WTC11 (cell line): Measurements from ENCODE around the gene MIDN. TPM values are rescaled to one million over a fixed set of nuclear protein-coding genes. Genes with fewer than 3 reads are reported as not detected.

Experiments used
- ATAC-seq: fragments of 200-7000 bp; cut with Tn5 transposase; 2 replicates; pipeline ENCODE4 v1.10.0; 2021; ENCODE audit warnings: mild to moderate bottlenecking, moderate library complexity
- CTCF ChIA-PET: fragments of 300-600 bp; sonication (Branson Sonifier 250); formaldehyde crosslinking; loops from one replicate; lab custom pipeline; 2021; ENCODE audit warnings: antibody characterized with exemption; lab: Charles Lee
- POLR2A ChIA-PET: fragments of 350-600 bp; sonication (Branson Sonifier 250); formaldehyde crosslinking; loops from one replicate; lab custom pipeline; 2021; ENCODE audit warnings: antibody characterized with exemption; lab: Charles Lee
- DNase-seq: peaks from one replicate; pipeline ENCODE4 v3.0.0; 2021; ENCODE audit warnings: low spot score
- H3K27ac Mint-ChIP-seq: 2 replicates; pipeline ENCODE4 v1.8.0; 2021; ENCODE audit warnings: mixed read lengths
- H3K27me3 Mint-ChIP-seq: 2 replicates; pipeline ENCODE4 v1.8.0; 2021; ENCODE audit warnings: low read depth, mild to moderate bottlenecking, moderate library complexity, mixed read lengths
- H3K36me3 Mint-ChIP-seq: 2 replicates; pipeline ENCODE4 v1.8.0; 2021; ENCODE audit warnings: mixed read lengths
- H3K4me1 Mint-ChIP-seq: 2 replicates; pipeline ENCODE4 v1.8.0; 2022; ENCODE audit warnings: mixed read lengths
- H3K4me3 Mint-ChIP-seq: 2 replicates; pipeline ENCODE4 v1.8.0; 2021; ENCODE audit warnings: mild to moderate bottlenecking, moderate library complexity, mixed read lengths
- H3K9me3 Mint-ChIP-seq: 2 replicates; pipeline ENCODE4 v1.8.0; 2021; ENCODE audit warnings: mixed read lengths
- CREM ChIP-seq: sonication (generic); formaldehyde crosslinking; IDR thresholded peaks from 2 replicates; pipeline ENCODE4 v1.8.1; 2022; ENCODE audit warnings: mild to moderate bottlenecking, missing genetic modification reagents, moderate library complexity
- ESRRA ChIP-seq: sonication (generic); formaldehyde crosslinking; IDR thresholded peaks from 2 replicates; pipeline ENCODE4 v1.8.1; 2022; ENCODE audit warnings: mild to moderate bottlenecking, missing genetic modification reagents, borderline replicate concordance
- GRHL2 ChIP-seq: fragments of 250-450 bp; sonication (Bioruptor Pico); IDR thresholded peaks from 2 replicates; pipeline ENCODE4 v1.8.0; 2022; ENCODE audit warnings: mild to moderate bottlenecking, moderate library complexity; ENCODE audit not compliant: insufficient replicate concordance, severe bottlenecking
- NR3C1 ChIP-seq: sonication (generic); formaldehyde crosslinking; conservative IDR thresholded peaks from 2 replicates; pipeline ENCODE4 v1.8.1; 2023; ENCODE audit warnings: low read depth, mild to moderate bottlenecking, missing genetic modification reagents
- SP1 ChIP-seq: sonication (generic); formaldehyde crosslinking; conservative IDR thresholded peaks from 2 replicates; pipeline ENCODE4 v1.8.1; 2022; ENCODE audit warnings: missing genetic modification reagents
- TEAD1 ChIP-seq: sonication (generic); formaldehyde crosslinking; IDR thresholded peaks from 2 replicates; pipeline ENCODE4 v1.8.0; 2022; ENCODE audit warnings: mild to moderate bottlenecking, missing genetic modification reagents
- ZNF138 ChIP-seq: sonication (generic); formaldehyde crosslinking; conservative IDR thresholded peaks from 2 replicates; pipeline ENCODE4 v1.8.1; 2022; ENCODE audit warnings: mild to moderate bottlenecking, moderate library complexity, missing genetic modification reagents
- ZNF263 ChIP-seq: sonication (generic); formaldehyde crosslinking; IDR thresholded peaks from 2 replicates; pipeline ENCODE4 v1.8.1; 2022; ENCODE audit warnings: low read depth, mild to moderate bottlenecking, moderate library complexity, missing genetic modification reagents
- ZNF416 ChIP-seq: fragments of 250-450 bp; sonication (Bioruptor Pico); IDR thresholded peaks from 2 replicates; pipeline ENCODE4 v1.9.0; 2021; ENCODE audit warnings: mild to moderate bottlenecking, inconsistent platforms
- ZNF671 ChIP-seq: fragments of 250-450 bp; sonication (Bioruptor Pico); IDR thresholded peaks from 2 replicates; pipeline ENCODE4 v1.8.0; 2021; ENCODE audit warnings: mild to moderate bottlenecking
- total RNA-seq: library from RNA; stranded (reverse); gene quantifications from 3 replicates; pipeline ENCODE4 v1.2.3, GENCODE V29; 2021
- TF ChIP-seq, protein P1 (sequence below): sonication (generic); formaldehyde crosslinking; IDR thresholded peaks from 2 replicates; pipeline ENCODE4 v1.8.1; 2022; ENCODE audit warnings: low read depth, mild to moderate bottlenecking, moderate library complexity, missing genetic modification reagents, borderline replicate concordance
- TF ChIP-seq, protein P2 (sequence below): fragments of 250-450 bp; sonication (Bioruptor Pico); conservative IDR thresholded peaks from 2 replicates; pipeline ENCODE4 v1.9.0; 2021; ENCODE audit warnings: mild to moderate bottlenecking
- TF ChIP-seq, protein P3 (sequence below): sonication (generic); formaldehyde crosslinking; IDR thresholded peaks from 2 replicates; pipeline ENCODE4 v1.8.0; 2022; ENCODE audit warnings: missing genetic modification reagents
- TF ChIP-seq, protein P4 (sequence below): fragments of 250-450 bp; sonication (Bioruptor Pico); IDR thresholded peaks from 2 replicates; pipeline ENCODE4 v2.1.2; 2022; ENCODE audit warnings: mild to moderate bottlenecking, moderate library complexity
- TF ChIP-seq, protein P5 (sequence below): sonication (generic); formaldehyde crosslinking; IDR thresholded peaks from 2 replicates; pipeline ENCODE4 v1.8.1; 2022; ENCODE audit warnings: mild to moderate bottlenecking, missing genetic modification reagents, moderate library complexity, borderline replicate concordance
- TF ChIP-seq, protein P6 (sequence below): sonication (generic); formaldehyde crosslinking; IDR thresholded peaks from 2 replicates; pipeline ENCODE4 v1.8.1; 2023; ENCODE audit warnings: mild to moderate bottlenecking, missing genetic modification reagents, moderate library complexity

MIDN gene
- total RNA-seq, 1 experiment from 2014 or later: 189 TPM

DNA sequence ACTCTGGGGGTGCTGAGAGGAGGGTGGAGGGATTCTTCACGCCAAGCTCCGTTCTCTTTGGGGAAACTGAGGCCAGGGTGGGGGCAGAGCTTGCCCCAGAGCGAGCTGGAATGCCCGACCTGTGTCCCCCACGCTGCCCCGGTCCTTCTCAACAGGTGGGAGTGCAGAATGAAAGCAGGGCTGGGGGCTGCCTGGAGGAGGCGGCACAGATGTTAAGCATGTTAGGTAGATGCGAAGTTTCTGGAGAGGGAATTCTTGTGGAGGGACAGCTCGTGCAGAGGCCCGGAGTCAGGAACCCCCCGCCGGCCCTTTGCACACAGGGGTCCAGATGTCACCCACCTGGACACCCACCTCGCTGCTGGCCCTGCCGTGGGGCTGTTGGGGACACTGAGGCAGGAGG lies 46.3 kb downstream of the MIDN start (continued):
- TF ChIP-seq, protein P1, sequence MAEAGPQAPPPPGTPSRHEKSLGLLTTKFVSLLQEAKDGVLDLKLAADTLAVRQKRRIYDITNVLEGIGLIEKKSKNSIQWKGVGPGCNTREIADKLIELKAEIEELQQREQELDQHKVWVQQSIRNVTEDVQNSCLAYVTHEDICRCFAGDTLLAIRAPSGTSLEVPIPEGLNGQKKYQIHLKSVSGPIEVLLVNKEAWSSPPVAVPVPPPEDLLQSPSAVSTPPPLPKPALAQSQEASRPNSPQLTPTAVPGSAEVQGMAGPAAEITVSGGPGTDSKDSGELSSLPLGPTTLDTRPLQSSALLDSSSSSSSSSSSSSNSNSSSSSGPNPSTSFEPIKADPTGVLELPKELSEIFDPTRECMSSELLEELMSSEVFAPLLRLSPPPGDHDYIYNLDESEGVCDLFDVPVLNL: no peak
- TF ChIP-seq, protein P2, sequence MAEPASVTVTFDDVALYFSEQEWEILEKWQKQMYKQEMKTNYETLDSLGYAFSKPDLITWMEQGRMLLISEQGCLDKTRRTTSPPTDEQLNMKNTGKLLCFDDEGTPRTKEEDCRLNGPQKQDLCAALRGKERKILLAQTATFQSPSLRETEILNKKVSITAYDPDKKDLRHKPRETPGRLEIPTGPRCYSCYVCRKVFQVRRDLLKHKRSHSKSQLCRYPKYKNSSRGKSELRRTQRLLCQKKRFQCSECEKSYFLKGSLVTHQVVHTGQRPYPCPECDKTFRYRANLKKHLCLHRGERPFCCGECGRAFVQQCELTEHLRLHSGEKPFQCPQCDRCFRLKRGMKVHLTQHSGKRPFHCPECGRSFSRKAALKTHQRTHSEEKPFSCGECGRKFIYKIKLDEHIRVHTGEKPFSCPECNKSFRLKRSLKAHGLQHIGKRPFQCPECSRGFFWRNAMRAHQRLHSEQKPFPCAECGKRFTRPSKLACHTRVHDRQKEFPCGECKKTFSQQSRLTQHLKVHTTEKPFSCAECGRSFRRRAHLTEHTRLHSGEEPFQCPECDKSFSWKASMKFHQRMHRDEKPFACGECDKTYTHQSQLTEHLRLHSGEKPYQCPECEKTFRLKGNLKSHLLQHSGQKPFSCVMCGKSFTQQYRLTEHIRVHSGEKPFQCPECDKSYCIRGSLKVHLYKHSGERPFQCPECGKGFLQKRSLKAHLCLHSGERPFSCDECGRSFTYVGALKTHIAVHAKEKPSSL (CRISPR knock-in tag): no peak
- TF ChIP-seq, protein P3, sequence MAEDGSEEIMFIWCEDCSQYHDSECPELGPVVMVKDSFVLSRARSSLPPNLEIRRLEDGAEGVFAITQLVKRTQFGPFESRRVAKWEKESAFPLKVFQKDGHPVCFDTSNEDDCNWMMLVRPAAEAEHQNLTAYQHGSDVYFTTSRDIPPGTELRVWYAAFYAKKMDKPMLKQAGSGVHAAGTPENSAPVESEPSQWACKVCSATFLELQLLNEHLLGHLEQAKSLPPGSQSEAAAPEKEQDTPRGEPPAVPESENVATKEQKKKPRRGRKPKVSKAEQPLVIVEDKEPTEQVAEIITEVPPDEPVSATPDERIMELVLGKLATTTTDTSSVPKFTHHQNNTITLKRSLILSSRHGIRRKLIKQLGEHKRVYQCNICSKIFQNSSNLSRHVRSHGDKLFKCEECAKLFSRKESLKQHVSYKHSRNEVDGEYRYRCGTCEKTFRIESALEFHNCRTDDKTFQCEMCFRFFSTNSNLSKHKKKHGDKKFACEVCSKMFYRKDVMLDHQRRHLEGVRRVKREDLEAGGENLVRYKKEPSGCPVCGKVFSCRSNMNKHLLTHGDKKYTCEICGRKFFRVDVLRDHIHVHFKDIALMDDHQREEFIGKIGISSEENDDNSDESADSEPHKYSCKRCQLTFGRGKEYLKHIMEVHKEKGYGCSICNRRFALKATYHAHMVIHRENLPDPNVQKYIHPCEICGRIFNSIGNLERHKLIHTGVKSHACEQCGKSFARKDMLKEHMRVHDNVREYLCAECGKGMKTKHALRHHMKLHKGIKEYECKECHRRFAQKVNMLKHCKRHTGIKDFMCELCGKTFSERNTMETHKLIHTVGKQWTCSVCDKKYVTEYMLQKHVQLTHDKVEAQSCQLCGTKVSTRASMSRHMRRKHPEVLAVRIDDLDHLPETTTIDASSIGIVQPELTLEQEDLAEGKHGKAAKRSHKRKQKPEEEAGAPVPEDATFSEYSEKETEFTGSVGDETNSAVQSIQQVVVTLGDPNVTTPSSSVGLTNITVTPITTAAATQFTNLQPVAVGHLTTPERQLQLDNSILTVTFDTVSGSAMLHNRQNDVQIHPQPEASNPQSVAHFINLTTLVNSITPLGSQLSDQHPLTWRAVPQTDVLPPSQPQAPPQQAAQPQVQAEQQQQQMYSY (CRISPR knock-in tag): no peak
- TF ChIP-seq CREM (CRISPR knock-in tag) (no peak), NR3C1 (no peak), ZNF263 (CRISPR knock-in tag) (no peak), TEAD1 (CRISPR knock-in tag) (no peak)
- TF ChIP-seq, protein P4, sequence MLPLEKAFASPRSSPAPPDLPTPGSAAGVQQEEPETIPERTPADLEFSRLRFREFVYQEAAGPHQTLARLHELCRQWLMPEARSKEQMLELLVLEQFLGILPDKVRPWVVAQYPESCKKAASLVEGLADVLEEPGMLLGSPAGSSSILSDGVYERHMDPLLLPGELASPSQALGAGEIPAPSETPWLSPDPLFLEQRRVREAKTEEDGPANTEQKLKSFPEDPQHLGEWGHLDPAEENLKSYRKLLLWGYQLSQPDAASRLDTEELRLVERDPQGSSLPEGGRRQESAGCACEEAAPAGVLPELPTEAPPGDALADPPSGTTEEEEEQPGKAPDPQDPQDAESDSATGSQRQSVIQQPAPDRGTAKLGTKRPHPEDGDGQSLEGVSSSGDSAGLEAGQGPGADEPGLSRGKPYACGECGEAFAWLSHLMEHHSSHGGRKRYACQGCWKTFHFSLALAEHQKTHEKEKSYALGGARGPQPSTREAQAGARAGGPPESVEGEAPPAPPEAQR (CRISPR knock-in tag): no peak
- TF ChIP-seq, all 79 proteins: peak for 0

DNA sequence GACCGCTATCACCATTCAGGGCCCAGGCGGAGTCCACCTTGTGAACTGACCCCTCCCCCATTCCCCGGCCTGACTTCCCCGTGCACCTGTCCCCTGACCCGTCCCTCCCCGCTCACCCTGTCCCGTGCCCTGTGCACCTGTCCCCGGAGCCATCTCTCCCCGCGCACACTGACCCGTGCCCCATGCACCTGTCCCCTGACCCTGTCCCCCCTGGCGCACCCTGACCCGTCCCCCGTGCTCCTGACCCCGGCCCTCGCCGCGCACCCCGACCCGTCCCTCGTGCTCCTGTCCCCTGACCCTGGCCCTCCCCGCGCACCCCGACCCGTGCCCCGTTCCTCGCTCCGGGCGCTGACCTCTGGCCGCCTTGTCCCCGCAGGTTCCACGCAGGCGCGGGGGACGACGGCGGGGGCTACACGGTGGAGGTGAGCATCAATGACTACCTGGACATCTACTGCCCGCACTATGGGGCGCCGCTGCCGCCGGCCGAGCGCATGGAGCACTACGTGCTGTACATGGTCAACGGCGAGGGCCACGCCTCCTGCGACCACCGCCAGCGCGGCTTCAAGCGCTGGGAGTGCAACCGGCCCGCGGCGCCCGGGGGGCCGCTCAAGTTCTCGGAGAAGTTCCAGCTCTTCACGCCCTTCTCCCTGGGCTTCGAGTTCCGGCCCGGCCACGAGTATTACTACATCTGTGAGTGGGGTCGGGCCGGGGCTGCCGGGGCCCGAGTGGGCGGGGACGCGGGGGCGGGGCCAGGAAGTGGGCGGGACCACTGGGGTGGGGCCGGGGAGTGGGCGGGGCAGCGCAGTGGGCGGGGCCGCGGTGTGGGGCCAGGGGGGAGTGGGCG lies 47.0 kb downstream of the MIDN start:
- H3K4me1 Mint-ChIP-seq: peaks cover 3% of the 10 kb centered on the region; the same call in 1 of the 2 replicates
- H3K9me3 Mint-ChIP-seq: no peaks in the 10 kb centered on the region
- no peak overlapping the region for H3K27ac Mint-ChIP-seq
- H3K27me3 Mint-ChIP-seq: peaks cover 8% of the 10 kb centered on the region
- DNase-seq (peak; percentile 66), ATAC-seq (peak; percentile 68)
- no peaks in the 10 kb centered on the region for H3K36me3 Mint-ChIP-seq
- H3K4me3 Mint-ChIP-seq: peak overlapping the region; percentile 59
- POLR2A ChIA-PET: no interaction called here
- CTCF ChIA-PET: interaction anchor here (0.6 kb wide), 1 partner anchor 158 kb away, joined by 5 read pairs; no protein-coding TSS in a partner anchor
- peak; percentile 26; the same call in 1 of the 2 replicates for TF ChIP-seq SP1 (CRISPR knock-in tag)
- TF ChIP-seq ZNF671 (CRISPR knock-in tag): no peak
- no peak for TF ChIP-seq GRHL2 (CRISPR knock-in tag)
- TF ChIP-seq ZNF416 (CRISPR knock-in tag): no peak
- TF ChIP-seq, protein P5, sequence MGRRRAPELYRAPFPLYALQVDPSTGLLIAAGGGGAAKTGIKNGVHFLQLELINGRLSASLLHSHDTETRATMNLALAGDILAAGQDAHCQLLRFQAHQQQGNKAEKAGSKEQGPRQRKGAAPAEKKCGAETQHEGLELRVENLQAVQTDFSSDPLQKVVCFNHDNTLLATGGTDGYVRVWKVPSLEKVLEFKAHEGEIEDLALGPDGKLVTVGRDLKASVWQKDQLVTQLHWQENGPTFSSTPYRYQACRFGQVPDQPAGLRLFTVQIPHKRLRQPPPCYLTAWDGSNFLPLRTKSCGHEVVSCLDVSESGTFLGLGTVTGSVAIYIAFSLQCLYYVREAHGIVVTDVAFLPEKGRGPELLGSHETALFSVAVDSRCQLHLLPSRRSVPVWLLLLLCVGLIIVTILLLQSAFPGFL (CRISPR knock-in tag): no peak
- TF ChIP-seq, protein P1: no peak
- TF ChIP-seq, protein P6, sequence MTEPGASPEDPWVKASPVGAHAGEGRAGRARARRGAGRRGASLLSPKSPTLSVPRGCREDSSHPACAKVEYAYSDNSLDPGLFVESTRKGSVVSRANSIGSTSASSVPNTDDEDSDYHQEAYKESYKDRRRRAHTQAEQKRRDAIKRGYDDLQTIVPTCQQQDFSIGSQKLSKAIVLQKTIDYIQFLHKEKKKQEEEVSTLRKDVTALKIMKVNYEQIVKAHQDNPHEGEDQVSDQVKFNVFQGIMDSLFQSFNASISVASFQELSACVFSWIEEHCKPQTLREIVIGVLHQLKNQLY (CRISPR knock-in tag): no peak
- TF ChIP-seq ESRRA (CRISPR knock-in tag): no peak
- TF ChIP-seq, protein P3 (CRISPR knock-in tag): no peak
- no peak for TF ChIP-seq ZNF138 (CRISPR knock-in tag)
